LNCAP (cell line): Measurements from ENCODE around the gene BROX.

Source experiments
- TF ChIP-seq, protein P1 (sequence below): fragments of 450-650 bp; IDR thresholded peaks from 2 replicates; pipeline ENCODE4 v1.5.1; 2017; ENCODE audit warnings: mild to moderate bottlenecking

Gene BROX

DNA sequence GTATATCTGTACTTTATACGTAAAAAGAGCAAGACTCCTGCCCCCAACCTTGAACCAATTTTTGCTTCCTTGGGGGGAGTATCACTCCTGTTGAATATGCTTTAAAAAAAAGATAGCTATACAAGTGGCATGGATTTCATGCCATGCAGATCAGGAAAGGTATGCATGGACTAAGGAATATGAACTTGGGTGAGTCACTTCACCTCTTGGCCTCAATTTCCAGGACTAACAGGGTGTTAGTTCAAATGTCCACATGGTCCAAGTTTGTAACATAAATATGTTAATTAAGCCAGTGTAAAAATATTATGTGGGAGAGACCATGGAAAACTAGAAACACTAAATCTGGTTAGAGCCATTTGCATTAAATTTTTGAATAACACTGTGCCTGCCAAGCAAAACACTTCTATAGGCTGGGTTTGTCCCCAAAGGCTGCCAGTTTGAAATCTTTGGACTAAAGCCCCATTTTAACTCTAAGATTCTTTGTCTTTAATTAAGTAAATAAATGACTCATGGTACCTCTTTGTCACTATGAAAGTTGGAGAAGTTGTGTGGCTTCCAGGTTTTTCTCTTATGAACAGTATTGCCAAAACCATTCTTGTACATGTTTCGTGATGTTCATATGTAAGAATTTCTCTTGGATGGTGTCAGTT lies 57.7 kb downstream of the BROX start:
- TF ChIP-seq, protein P1, sequence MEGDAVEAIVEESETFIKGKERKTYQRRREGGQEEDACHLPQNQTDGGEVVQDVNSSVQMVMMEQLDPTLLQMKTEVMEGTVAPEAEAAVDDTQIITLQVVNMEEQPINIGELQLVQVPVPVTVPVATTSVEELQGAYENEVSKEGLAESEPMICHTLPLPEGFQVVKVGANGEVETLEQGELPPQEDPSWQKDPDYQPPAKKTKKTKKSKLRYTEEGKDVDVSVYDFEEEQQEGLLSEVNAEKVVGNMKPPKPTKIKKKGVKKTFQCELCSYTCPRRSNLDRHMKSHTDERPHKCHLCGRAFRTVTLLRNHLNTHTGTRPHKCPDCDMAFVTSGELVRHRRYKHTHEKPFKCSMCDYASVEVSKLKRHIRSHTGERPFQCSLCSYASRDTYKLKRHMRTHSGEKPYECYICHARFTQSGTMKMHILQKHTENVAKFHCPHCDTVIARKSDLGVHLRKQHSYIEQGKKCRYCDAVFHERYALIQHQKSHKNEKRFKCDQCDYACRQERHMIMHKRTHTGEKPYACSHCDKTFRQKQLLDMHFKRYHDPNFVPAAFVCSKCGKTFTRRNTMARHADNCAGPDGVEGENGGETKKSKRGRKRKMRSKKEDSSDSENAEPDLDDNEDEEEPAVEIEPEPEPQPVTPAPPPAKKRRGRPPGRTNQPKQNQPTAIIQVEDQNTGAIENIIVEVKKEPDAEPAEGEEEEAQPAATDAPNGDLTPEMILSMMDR = no peak

DNA sequence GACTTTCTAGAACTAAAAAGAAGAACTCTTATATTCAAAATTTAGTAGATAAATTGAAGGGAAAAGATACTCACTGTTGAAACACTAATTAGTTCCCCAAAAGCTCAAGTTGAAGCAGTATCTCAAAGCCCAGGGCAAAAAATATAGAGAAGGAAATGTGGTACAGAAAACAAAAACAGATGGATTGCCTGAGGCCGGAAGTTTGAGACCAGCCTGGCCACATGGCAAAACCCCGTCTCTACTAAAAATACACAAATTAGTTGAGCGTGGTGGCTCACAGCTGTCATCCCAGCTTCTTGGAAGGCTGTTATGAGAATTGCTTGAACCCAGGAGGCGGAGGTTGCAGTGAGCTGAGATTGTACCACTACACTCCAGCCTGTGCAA lies 60.6 kb downstream of the BROX start:
- TF ChIP-seq, protein P1 = no peak

DNA sequence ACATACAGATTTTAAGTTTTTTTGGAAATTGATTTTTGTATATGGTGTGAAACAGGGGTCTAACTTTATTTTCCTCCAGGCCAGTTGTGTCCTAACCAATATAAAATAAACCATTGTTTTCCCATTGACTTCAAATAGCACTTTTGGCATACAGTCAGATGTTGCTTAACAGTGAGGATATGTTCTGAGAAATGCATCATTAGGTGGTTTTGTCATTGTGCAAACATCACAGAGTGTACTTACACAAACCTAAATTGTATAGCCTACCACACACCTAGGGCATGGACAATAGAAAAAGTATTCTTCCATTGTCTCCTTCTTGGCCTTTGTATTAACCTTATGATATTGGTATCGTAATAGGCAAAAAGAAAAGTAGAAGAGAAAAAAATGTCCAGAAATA lies 65.1 kb downstream of the BROX start:
- TF ChIP-seq, protein P1 = no peak

DNA sequence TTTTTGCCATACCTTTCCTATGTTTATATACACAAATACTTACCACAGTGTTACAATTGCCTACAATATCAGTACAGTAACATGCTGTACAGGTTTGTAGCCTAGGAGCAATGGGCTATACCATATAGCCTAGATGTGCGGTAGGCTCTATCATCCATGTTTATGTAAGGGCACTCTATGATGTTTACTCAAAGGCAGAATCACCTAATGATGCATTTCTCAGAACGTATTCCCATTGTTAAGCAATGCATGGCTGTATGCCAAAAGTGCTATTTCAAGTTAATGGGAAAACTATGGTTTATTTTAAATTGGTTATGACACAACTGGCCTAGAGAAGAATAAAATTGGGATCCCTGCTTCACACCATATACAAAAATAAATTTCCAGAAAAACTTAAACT lies 65.6 kb downstream of the BROX start:
- TF ChIP-seq, protein P1 = no peak

DNA sequence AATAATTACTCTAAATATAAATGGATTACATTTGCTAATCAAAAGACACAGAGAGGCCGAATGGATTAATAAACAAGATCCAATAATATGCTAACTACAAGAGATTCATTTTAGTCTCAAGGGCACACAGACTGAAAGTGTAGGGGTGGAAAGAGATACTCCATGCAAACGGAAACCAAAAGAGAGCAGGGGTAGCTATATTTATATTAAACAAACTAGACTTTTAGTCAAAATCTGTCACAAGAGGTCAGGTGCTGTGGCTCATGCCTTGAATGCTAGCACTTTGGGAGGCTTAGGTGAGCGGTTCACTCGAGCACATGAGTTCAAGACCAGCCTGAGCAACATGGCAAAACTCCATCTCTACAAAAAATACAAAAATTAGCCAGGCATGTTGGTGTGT lies 68.9 kb downstream of the BROX start:
- TF ChIP-seq, protein P1 = no peak

DNA sequence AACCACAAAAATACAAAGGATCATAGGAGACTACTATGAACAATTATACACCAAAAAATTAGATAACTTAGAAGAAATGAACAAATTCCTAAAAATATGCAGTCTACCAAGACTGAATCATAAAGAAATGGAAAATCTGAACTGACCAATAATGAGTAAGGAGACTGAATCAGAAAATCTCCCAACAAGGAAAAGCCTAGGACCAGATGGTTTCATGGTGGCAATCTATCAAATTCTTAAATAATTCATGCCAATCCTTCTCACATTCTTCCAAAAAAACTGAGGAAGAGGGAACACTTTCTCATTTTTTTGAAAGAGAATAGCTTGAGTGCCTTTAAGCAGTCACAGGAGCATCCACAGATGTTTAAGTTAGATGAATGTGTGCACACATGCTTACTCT lies 70.7 kb downstream of the BROX start:
- TF ChIP-seq, protein P1 = no peak

DNA sequence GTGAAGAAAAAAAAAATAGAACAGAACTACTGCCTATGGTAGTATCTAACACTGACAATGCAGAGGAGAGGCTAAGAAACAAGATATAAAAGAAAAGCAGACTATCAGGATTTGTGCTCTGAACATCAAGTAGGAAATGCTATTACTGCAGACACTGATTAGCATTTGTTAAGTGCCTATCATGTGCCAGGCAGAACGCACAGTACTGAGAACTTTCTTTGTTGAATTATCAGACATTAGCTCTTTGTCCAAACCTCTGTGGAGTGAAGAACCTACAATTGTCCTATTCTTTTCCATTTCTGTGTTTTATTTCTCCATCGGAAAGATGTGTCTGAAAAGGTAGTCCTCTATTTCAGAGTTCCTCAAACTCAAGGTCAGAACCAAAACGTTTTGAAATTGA lies 72.0 kb downstream of the BROX start:
- TF ChIP-seq, protein P1 = no peak
